SJCRH30 (cell line): ENCODE results near the gene TRMT112. TPM values are rescaled to one million over a fixed set of nuclear protein-coding genes. Genes with fewer than 3 reads are reported as not detected.

ENCODE experiments used
- DNase-seq, 2 experiments: peaks; one replicate each; pipeline ENCODE4 v3.0.0-alpha.2; 2015 to 2020
- H3K27ac ChIP-seq: fragments of 250-450 bp; sonication (Bioruptor Pico); 2 replicates; pipeline ENCODE4 v1.5.1; 2020; ENCODE audit warnings: mild to moderate bottlenecking, moderate library complexity
- H3K27me3 ChIP-seq: fragments of 250-450 bp; sonication (Bioruptor Pico); 2 replicates; pipeline ENCODE4 v1.5.1; 2020; ENCODE audit warnings: mild to moderate bottlenecking, moderate library complexity
- H3K36me3 ChIP-seq: fragments of 250-450 bp; sonication (Bioruptor Pico); 2 replicates; pipeline ENCODE4 v1.5.1; 2020; ENCODE audit warnings: mild to moderate bottlenecking, moderate library complexity
- H3K4me1 ChIP-seq: fragments of 250-450 bp; sonication (Bioruptor Pico); 2 replicates; pipeline ENCODE4 v1.5.1; 2020; ENCODE audit warnings: mild to moderate bottlenecking, moderate library complexity
- H3K4me3 ChIP-seq: fragments of 250-450 bp; sonication (Bioruptor Pico); 2 replicates; pipeline ENCODE4 v1.5.1; 2020; ENCODE audit warnings: mild to moderate bottlenecking, moderate library complexity
- H3K9me3 ChIP-seq: fragments of 250-450 bp; sonication (Bioruptor Pico); replicated peaks from 2 replicates; pipeline ENCODE4 v1.5.1; 2020; ENCODE audit warnings: mild to moderate bottlenecking, moderate library complexity
- total RNA-seq: library from RNA; depleted of rRNA; stranded (reverse); fragments of >200 nt; shearing (Covaris generic); gene quantifications from 2 replicates; pipeline ENCODE4 v1.2.3, GENCODE V29; 2014

TRMT112 gene
- total RNA-seq, 1 experiment from 2014 or later = 185 TPM

DNA sequence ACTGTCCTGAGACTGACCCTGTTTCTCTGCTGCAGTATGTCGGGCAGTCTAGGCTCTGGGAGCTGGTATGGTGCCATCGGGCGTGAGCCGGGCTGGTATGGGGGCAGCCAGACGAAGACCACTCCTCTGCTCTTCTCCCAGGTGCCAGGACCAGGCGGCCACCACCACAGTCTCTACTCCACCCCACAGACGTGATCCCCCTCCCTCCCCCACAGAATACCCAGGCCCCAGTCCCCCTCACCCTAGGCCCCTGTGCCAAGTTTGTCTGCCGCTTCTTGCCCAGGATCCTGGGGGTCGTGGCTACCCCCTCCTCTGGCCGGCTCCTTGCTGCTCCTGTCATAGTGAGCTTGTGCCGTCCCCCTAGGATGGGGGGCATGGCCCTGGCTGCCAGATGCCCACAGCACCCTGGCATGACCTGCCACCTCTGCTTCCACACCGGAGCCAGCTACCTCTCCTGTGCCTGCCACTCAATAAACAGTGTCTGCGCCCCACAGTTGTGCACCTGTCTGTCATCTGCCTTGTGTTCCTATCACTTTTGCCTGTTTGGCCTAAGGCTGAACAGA lies 28.3 kb downstream of the TRMT112 start:
- H3K27me3 ChIP-seq = peaks cover 4% of the 10 kb centered on the region; the same call in 1 of the 2 replicates
- no peak overlapping the region for H3K27ac ChIP-seq
- H3K9me3 ChIP-seq = no peaks in the 10 kb centered on the region
- H3K4me1 ChIP-seq = no peaks in the 10 kb centered on the region
- no peak overlapping the region for H3K4me3 ChIP-seq
- H3K36me3 ChIP-seq = no peaks in the 10 kb centered on the region
- DNase-seq = no peak

DNA sequence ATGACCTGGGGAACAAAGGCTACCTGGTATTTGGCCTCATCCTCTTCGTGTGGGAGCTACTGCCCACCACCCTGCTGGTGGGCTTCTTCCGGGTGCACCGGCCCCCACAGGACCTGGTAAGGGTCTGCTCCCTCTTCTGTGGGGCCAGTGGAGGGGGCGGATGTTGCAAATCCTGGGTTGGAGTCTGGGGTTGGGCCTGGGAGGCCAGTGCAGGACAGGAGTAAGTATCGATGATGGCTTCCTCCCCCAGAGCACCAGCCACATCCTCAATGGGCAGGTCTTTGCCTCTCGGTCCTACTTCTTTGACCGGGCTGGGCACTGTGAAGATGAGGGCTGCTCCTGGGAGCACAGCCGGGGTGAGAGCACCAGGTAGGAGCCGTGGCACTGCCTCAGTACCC lies 29.0 kb downstream of the TRMT112 start:
- H3K4me1 ChIP-seq = no peaks in the 10 kb centered on the region
- no peaks in the 10 kb centered on the region for H3K9me3 ChIP-seq
- H3K27me3 ChIP-seq = peaks cover 4% of the 10 kb centered on the region; the same call in 1 of the 2 replicates
- H3K36me3 ChIP-seq = no peaks in the 10 kb centered on the region
- no peak for DNase-seq
- no peak overlapping the region for H3K27ac ChIP-seq
- no peak overlapping the region for H3K4me3 ChIP-seq

DNA sequence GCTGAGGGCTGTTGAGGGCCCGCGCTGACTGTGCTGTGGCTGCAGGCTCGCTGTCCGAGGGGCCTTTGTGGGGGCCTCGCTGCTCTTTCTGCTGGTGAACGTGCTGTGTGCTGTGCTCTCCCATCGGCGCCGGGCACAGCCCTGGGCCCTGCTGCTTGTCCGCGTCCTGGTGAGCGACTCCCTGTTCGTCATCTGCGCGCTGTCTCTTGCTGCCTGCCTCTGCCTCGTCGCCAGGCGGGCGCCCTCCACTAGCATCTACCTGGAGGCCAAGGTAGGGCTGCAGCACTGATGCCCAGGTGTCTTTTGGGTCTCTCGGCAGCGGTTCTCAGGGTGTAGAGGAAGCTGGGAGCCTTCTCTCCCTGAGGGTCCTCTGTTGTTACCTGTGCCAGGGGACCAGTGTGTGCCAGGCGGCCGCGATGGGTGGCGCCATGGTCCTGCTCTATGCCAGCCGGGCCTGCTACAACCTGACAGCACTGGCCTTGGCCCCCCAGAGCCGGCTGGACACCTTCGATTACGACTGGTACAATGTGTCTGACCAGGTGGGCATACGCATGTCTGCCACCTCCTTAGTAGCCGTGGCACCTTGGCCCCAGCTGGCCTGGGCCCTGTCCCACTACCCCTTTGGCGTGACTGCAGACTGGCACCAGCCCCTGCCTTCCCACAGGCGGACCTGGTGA lies 29.5 kb downstream of the TRMT112 start:
- H3K36me3 ChIP-seq = no peaks in the 10 kb centered on the region
- H3K27ac ChIP-seq = no peak overlapping the region
- H3K4me1 ChIP-seq = no peaks in the 10 kb centered on the region
- DNase-seq = no peak
- peaks cover 4% of the 10 kb centered on the region; the same call in 1 of the 2 replicates for H3K27me3 ChIP-seq
- no peak overlapping the region for H3K4me3 ChIP-seq
- H3K9me3 ChIP-seq = no peaks in the 10 kb centered on the region

DNA sequence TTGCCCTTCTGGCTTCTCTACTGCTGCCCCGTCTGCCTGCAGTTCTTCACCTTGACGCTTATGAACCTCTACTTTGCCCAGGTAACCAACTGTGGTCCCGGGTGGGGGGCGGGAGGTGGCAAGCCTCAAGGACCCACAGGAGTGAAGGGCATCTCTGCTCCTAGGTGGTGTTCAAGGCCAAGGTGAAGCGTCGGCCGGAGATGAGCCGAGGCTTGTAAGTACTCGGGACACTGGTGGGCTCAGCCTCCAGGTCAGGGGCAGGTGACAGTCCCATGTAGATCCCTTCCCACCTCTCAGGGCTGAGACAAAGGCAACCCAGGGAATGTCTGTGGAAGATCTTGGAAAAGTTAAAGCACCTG lies 30.6 kb downstream of the TRMT112 start:
- no peak overlapping the region for H3K27ac ChIP-seq
- H3K27me3 ChIP-seq = no peaks in the 10 kb centered on the region
- no peak for DNase-seq
- H3K4me3 ChIP-seq = no peak overlapping the region
- H3K4me1 ChIP-seq = no peaks in the 10 kb centered on the region
- no peaks in the 10 kb centered on the region for H3K36me3 ChIP-seq
- no peaks in the 10 kb centered on the region for H3K9me3 ChIP-seq

DNA sequence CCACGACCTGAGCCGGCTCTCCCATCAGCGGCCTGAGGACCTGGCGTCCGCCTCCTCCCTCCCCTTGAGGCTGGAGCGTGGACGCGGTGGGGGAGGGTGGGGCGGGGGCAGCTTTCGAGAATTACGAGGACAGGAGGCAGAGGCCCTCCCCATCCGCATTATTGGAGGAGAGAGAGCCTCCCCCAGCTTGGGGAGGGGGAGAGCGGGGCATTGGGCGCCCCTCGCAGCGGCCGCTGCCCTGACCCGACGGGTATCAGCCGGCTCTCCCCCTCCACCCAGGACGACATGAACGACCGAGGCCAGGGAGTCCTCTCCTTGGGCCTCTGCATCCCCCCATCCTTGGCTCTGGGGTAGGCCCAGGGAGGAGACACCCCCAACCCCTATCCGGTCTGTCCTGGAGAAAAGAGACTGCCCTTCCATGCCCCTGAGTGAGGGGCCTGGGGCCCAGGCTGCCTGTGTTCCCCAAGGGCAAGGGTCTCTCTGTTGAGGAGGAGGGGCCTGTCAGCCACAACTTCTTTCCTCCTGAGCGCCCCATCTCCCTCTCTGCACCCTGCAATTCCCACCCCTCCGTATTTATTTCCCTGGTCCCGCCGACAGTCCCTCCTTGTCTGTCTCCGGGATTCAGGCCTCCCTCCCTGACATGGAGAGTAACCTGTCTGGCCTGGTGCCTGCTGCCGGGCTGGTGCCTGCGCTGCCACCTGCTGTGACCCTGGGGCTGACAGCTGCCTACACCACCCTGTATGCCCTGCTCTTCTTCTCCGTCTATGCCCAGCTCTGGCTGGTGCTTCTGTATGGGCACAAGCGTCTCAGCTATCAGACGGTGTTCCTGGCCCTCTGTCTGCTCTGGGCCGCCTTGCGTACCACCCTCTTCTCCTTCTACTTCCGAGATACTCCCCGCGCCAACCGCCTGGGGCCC lies 31.2 kb downstream of the TRMT112 start:
- no peak overlapping the region; the same call in 1 of the 2 replicates for H3K27ac ChIP-seq
- DNase-seq = no peak

DNA sequence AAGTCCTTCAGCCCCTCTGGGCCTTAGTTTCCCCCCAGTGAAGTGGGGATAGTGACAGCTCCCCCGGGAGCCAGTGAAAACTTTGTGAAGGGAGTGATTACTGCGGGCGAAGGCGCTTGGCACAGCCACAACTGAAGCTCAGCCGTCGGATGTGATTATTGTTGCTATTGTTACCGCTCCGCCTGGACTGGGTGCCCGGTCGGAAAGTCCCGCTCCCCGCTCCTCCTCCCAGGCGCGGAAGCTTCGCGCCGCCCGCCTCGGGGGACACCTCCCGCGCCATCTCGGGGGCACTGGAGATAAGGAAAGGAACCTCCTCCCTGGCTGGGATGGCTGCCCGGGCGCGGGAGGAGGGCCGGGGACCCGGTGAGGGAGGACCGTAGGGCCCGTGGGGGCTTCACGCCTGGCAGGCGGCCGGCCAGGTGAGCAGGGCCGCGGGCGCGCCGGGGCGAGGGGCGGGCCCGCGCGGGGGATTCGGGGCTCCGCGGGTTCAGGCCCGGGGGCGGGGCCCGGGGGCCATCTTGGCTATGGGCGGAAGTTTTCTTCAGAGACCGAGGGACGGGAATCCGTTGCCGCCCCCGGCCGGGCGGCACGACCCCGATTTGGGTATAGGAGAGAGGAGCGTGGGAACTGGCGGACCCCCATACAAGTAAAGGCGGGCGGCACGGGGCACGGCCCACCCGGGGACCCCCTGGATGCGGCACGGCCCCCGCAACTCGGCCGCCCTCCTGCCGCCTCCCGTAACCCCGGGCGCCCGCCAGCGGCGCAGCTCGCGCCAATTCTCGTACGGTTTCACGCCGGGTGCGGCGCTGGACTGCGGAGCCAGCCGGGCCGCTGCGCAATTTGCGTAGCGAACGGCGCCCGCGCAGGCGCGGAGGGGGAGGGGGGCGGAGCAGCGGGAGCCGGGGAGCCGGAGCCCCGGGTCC lies 32.1 kb downstream of the TRMT112 start, which contains the start of gene GPR137:
Gene GPR137 (plus strand): TSS at position 887 of the 923 bp plus-strand sequence. CDS start 677 bp downstream, outside the sequence.
- Histone ChIP-seq H3K4me3 (peak within 1 kb of the TSS; percentile 88), H3K36me3 (no peaks in the 10 kb centered on the region), H3K27me3 (no peaks in the 10 kb centered on the region), H3K4me1 (no peaks in the 10 kb centered on the region), H3K9me3 (no peaks in the 10 kb centered on the region), H3K27ac (peak within 1 kb of the TSS; percentile 32; the same call in 1 of the 2 replicates)
- DNase-seq = peak; percentile 79 to 80

More for the DNA sequence above, 31.2 kb downstream of the TRMT112 start:
- Histone ChIP-seq H3K36me3 (no peaks in the 10 kb centered on the region), H3K4me3 (peak overlapping the region; percentile 88), H3K4me1 (no peaks in the 10 kb centered on the region), H3K27me3 (no peaks in the 10 kb centered on the region), H3K9me3 (no peaks in the 10 kb centered on the region)

DNA sequence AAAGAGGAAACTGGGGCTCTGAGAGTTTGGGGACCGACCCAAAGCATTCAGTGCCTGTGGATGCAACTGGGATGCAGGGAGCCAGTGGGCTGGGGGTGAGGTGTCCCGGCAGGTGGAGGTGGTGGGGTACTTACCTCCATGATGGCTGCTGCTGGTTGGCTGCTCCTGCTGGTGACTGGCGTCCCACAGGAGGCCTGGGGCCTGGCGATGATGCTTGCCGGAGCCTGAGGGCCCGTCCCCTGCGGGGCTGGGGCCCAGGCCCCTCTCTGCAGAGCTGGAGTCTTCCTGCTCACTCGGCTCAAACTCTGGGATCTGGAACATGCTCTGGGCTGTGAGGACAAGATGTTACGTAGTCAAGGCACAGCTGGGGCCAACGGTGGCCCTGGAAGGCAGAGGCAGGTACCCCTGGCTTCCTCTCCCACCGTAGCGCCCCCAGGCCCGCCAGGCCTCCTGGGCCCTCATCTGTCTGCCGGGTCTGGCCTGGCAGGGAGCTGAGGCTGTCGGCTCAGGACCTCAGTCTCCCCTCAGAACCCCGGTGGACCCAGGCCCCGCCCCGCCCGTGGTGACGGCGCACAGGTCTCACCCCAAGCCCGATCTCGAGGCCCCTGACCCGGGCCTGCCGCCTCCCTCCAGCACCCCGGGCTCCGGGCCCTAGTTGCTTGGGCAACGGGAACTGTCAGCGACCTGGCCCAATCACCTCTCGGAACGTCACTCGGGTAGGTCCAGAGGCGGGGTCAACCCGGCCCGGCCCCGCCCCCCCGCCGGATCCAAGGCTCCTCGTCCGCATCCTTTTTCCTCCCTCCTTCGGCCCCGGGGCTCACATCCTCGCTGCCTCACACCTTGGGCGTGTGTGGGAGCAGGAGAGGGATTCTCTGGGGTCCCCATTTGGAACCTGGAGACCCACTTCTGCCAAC lies 33.1 kb downstream of the TRMT112 start, which contains the start of gene BAD:
Gene BAD (minus strand): TSS at position 618 of the 914 bp plus-strand sequence. CDS start 297 bp downstream, at position 321.
- Histone ChIP-seq H3K4me3 (peak within 1 kb of the TSS; percentile 88), H3K36me3 (no peaks in the 10 kb centered on the region), H3K27me3 (no peaks in the 10 kb centered on the region), H3K4me1 (no peaks in the 10 kb centered on the region), H3K27ac (peak within 1 kb of the TSS; percentile 32; the same call in 1 of the 2 replicates), H3K9me3 (no peaks in the 10 kb centered on the region)
- peak; percentile 93 to 95 for DNase-seq

DNA sequence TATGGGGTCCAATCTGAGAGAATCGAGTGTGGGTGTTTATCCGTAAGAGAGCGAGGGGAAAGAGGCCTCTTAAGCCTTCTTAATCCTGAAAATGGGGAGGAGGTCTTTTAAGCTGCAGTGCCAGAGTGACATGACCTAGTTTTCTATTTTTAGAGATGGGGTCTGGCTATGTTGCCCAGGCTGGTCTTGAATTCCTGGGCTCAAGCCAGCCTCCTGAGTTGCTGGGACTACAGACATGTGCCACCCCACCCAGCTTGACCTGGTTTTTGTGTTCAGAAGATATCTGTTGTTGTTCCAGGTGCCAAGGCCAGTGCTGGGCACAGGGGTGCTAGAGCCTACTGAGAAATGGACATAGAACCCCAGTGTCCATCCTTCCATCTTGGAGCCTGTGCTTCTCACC lies 34.3 kb downstream of the TRMT112 start:
- no peaks in the 10 kb centered on the region for H3K36me3 ChIP-seq
- no peaks in the 10 kb centered on the region for H3K9me3 ChIP-seq
- no peaks in the 10 kb centered on the region for H3K4me1 ChIP-seq
- H3K4me3 ChIP-seq = no peak overlapping the region
- DNase-seq = no peak
- H3K27ac ChIP-seq = no peak overlapping the region
- H3K27me3 ChIP-seq = no peaks in the 10 kb centered on the region

DNA sequence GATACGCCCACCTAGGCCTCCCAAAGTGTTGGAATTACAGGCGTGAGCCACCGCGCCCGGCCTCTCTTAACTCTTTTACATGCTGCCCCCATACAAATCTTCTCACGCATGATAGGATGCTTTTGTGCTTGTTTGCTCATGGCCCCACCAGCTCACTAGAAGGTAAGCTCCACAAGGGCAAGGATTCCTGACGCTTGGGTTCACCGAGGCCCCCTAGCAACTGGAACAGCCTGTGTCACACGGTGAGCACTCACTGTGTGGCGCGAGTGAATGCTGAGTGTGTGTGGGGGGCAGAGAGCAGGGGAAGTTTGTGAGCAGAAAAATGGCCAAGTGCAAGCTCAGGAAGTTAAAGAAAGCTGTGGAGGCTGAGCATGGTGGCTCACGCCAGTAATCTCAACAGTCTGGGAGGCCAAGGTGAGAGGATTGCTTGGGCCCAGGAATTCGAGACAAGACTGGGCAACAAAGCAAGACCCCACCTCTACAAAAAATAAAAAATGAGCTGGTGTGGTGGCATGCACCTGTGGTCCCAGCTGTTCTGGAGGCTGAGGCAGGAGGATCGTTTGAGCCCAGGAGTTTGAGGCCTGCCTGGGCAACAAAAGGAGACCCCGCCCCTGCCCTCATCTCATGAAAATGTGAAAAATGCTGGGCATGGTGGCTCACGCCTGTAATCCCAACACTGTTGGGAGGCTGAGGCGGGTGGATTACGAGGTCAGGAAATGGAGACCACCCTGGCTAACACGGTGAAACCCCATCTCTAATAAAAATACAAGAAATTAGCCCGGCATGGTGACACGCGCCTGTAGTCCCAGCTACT lies 35.2 kb downstream of the TRMT112 start:
- H3K27ac ChIP-seq = no peak overlapping the region
- H3K4me3 ChIP-seq = no peak overlapping the region
- H3K36me3 ChIP-seq = peaks cover 2% of the 10 kb centered on the region; the same call in 1 of the 2 replicates
- H3K9me3 ChIP-seq = no peaks in the 10 kb centered on the region
- DNase-seq = no peak
- no peaks in the 10 kb centered on the region for H3K27me3 ChIP-seq
- H3K4me1 ChIP-seq = no peaks in the 10 kb centered on the region

DNA sequence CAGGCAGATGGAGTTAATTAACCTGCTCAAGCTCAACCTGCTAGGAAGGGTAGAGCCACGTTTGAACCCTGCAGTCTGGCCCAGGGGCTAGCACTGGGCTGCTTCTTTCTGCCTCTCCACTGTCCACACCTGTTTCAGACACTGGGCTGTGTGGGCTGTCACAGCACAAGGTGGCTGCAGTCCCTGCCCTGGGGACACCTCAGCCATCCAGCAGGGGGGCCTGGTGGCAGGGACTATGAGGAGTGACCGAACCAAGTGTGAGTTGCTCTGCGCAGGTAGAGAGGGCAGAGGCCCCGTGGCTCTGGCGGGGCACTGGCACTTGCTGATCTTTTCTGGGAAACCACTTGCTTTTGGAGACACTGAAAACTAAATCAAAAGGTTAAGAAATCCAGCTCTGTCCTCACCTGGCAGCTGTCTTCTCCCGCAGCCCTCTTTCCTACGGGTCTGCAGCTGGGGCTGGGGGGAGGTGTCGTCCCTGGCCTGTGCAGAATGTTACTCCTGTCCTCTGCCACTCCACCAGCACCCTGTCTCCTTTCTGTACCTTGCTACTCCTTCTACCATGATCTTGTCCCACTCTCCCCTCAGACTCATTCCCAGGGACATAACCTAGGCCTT lies 38.7 kb downstream of the TRMT112 start:
- Histone ChIP-seq H3K36me3 (peaks cover 2% of the 10 kb centered on the region; the same call in 1 of the 2 replicates), H3K4me3 (no peak overlapping the region), H3K27ac (no peak overlapping the region), H3K27me3 (no peaks in the 10 kb centered on the region), H3K4me1 (no peaks in the 10 kb centered on the region), H3K9me3 (no peaks in the 10 kb centered on the region)
- no peak for DNase-seq

DNA sequence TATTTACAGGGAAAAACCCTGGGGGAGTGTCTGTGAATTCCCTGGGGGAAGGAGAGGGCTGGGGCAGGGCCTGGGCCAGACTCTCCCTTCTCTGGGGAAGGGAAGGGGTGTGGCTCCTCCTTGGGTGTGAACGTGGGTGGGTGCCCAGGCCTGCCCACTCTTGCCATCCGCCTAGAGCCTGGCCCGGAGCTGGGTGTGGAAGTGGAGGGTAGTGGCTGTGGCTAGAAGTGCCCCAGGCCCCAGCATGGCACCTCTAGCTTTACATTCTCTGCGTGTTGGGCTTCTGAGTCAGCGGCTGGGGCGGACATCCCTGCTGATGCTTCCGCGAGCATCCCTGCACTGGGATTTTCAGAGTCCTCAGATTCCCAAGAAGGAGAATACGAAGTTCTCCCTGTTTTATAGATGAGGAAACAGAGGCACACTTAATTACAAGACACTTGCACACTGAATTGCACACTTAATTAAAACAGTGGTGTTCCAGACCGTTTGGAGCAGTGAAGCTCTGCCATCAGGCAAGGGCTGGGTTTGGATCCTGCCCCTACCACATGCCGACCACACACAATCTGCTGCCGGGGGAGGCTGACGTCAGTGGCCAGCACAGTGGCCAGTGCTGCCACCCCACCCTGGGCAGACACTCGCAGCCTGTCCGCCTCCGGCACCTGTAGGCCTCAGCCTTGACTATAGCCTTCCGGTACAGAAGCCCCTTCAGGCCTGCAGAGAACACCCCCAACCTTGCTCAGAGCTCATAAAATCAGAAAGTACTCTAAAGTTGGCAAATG lies 40.5 kb downstream of the TRMT112 start:
- no peak overlapping the region for H3K4me3 ChIP-seq
- H3K36me3 ChIP-seq = peaks cover 2% of the 10 kb centered on the region; the same call in 1 of the 2 replicates
- H3K27ac ChIP-seq = no peak overlapping the region
- DNase-seq = no peak
- no peaks in the 10 kb centered on the region for H3K4me1 ChIP-seq
- H3K27me3 ChIP-seq = no peaks in the 10 kb centered on the region
- H3K9me3 ChIP-seq = no peaks in the 10 kb centered on the region
